ENCODE measurements around the gene PNPLA1.

Gene PNPLA1

GRCh38 chr6:36327919-36328236 is 58.0 kb downstream of the PNPLA1 start:
- no peak for TF ChIP-seq TAF1 (IDR thresholded peaks at IDR 0.05; ENCODE audit: borderline replicate concordance, insufficient read depth, low read length)
- no peak for TF ChIP-seq FOXP2 (optimal IDR thresholded peaks at IDR 0.05; ENCODE audit: borderline replicate concordance, extremely low read depth, extremely low read length, insufficient read depth)
- TF ChIP-seq POLR2AphosphoS5 (IDR thresholded peaks at IDR 0.05; ENCODE audit: low read depth, low read length), result no peak
- TF ChIP-seq, protein P1, sequence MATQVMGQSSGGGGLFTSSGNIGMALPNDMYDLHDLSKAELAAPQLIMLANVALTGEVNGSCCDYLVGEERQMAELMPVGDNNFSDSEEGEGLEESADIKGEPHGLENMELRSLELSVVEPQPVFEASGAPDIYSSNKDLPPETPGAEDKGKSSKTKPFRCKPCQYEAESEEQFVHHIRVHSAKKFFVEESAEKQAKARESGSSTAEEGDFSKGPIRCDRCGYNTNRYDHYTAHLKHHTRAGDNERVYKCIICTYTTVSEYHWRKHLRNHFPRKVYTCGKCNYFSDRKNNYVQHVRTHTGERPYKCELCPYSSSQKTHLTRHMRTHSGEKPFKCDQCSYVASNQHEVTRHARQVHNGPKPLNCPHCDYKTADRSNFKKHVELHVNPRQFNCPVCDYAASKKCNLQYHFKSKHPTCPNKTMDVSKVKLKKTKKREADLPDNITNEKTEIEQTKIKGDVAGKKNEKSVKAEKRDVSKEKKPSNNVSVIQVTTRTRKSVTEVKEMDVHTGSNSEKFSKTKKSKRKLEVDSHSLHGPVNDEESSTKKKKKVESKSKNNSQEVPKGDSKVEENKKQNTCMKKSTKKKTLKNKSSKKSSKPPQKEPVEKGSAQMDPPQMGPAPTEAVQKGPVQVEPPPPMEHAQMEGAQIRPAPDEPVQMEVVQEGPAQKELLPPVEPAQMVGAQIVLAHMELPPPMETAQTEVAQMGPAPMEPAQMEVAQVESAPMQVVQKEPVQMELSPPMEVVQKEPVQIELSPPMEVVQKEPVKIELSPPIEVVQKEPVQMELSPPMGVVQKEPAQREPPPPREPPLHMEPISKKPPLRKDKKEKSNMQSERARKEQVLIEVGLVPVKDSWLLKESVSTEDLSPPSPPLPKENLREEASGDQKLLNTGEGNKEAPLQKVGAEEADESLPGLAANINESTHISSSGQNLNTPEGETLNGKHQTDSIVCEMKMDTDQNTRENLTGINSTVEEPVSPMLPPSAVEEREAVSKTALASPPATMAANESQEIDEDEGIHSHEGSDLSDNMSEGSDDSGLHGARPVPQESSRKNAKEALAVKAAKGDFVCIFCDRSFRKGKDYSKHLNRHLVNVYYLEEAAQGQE (IDR thresholded peaks at IDR 0.05; ENCODE audit: insufficient read depth in 1 of 2, low read depth in 2 of 2, low read length in 2 of 2), result no peak

GRCh38 chr6:36328600-36328999 is 58.7 kb downstream of the PNPLA1 start:
- TF ChIP-seq FOXP2 (optimal IDR thresholded peaks at IDR 0.05; ENCODE audit: borderline replicate concordance, extremely low read depth, extremely low read length, insufficient read depth), result no peak
- TF ChIP-seq TAF1 (IDR thresholded peaks at IDR 0.05; ENCODE audit: borderline replicate concordance, insufficient read depth, low read length), result no peak
- no peak for TF ChIP-seq SIN3A (IDR thresholded peaks at IDR 0.05; ENCODE audit: borderline replicate concordance, insufficient read depth, low read length)
- no peak for TF ChIP-seq POLR2AphosphoS5 (IDR thresholded peaks at IDR 0.05; ENCODE audit: low read depth, low read length)
- TF ChIP-seq, protein P1 (IDR thresholded peaks at IDR 0.05; ENCODE audit: insufficient read depth in 1 of 2, low read depth in 2 of 2, low read length in 2 of 2), result no peak

- no peak for TF ChIP-seq FOXP2 (optimal IDR thresholded peaks at IDR 0.05; ENCODE audit: borderline replicate concordance, extremely low read depth, extremely low read length, insufficient read depth)
- TF ChIP-seq SIN3A (IDR thresholded peaks at IDR 0.05; ENCODE audit: borderline replicate concordance, insufficient read depth, low read length), result no peak
- TF ChIP-seq, protein P1 (IDR thresholded peaks at IDR 0.05; ENCODE audit: insufficient read depth in 1 of 2, low read depth in 2 of 2, low read length in 2 of 2), result no peak
- no peak for TF ChIP-seq POLR2AphosphoS5 (IDR thresholded peaks at IDR 0.05; ENCODE audit: low read depth, low read length)
- no peak for TF ChIP-seq TAF1 (IDR thresholded peaks at IDR 0.05; ENCODE audit: borderline replicate concordance, insufficient read depth, low read length)
Observed at GRCh38 chr6:36329798-36330291, 60.0 kb downstream of the PNPLA1 start.

GRCh38 chr6:36330366-36330765 is 60.5 kb downstream of the PNPLA1 start:
- TF ChIP-seq, protein P1 (IDR thresholded peaks at IDR 0.05; ENCODE audit: insufficient read depth in 1 of 2, low read depth in 2 of 2, low read length in 2 of 2), result no peak
- no peak for TF ChIP-seq POLR2AphosphoS5 (IDR thresholded peaks at IDR 0.05; ENCODE audit: low read depth, low read length)
- TF ChIP-seq FOXP2 (optimal IDR thresholded peaks at IDR 0.05; ENCODE audit: borderline replicate concordance, extremely low read depth, extremely low read length, insufficient read depth), result no peak
- no peak for TF ChIP-seq SIN3A (IDR thresholded peaks at IDR 0.05; ENCODE audit: borderline replicate concordance, insufficient read depth, low read length)
- TF ChIP-seq TAF1 (IDR thresholded peaks at IDR 0.05; ENCODE audit: borderline replicate concordance, insufficient read depth, low read length), result no peak

DNA sequence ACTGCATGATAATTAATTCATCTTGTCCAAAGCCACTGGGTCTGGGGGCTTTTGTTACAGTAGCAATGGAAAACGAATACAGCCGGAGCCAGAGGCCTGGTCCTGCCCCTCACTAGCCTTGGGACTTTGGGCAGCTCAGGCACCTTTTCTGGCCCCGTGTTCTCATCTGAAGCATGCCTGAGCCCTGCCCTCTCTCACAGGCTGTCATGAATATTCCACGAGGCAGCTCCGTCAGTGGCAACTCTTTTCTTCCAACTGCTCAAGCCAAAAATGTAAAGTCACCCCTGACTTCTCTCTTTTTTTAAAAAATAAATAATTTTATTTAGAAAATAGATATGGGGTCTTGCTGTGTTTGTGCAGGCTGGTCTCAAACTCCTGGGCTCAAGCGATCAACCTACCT is 61.5 kb downstream of the PNPLA1 start:
- no peak for TF ChIP-seq TAF1 (IDR thresholded peaks at IDR 0.05; ENCODE audit: borderline replicate concordance, insufficient read depth, low read length)
- no peak for TF ChIP-seq FOXP2 (optimal IDR thresholded peaks at IDR 0.05; ENCODE audit: borderline replicate concordance, extremely low read depth, extremely low read length, insufficient read depth)
- no peak for TF ChIP-seq SIN3A (IDR thresholded peaks at IDR 0.05; ENCODE audit: borderline replicate concordance, insufficient read depth, low read length)
- TF ChIP-seq, protein P1 (IDR thresholded peaks at IDR 0.05; ENCODE audit: insufficient read depth in 1 of 2, low read depth in 2 of 2, low read length in 2 of 2), result no peak
- TF ChIP-seq POLR2AphosphoS5 (IDR thresholded peaks at IDR 0.05; ENCODE audit: low read depth, low read length), result no peak

Measured in PFSK-1 (cell line).